ENCODE results near the gene TCF25.
"Not testable (repeated sequence)": the region's sequence is repeated elsewhere in the genome, so short reads cannot be mapped to it uniquely, and the experiment has no call there.

Gene TCF25

GRCh38 chr16:89873109-89873971 lies at the start of gene TCF25:
Gene TCF25 (plus strand): TSS chr16:89873592. CDS start chr16:89873668, 76 bp downstream.
- peak; percentile 82 for DNase-seq (ENCODE audit: low spot score)

GRCh38 chr16:89823824-89824148 lies 49.6 kb upstream of the TCF25 start:
- DNase-seq (ENCODE audit: low spot score), result not testable (repeated sequence)

GRCh38 chr16:89826531-89827382 lies 46.6 kb upstream of the TCF25 start:
- DNase-seq (ENCODE audit: low spot score), result no peak

GRCh38 chr16:89827383-89828198 lies 45.8 kb upstream of the TCF25 start:
- DNase-seq (ENCODE audit: low spot score), result no peak

- peak; percentile 69 for DNase-seq (ENCODE audit: low spot score)
Observed at GRCh38 chr16:89828199-89828869, 45.1 kb upstream of the TCF25 start, which contains the start of gene SPIRE2. Gene SPIRE2 (plus strand): TSS chr16:89828475. CDS start chr16:89828551, 76 bp downstream.

- DNase-seq (ENCODE audit: low spot score), result no peak
Observed at GRCh38 chr16:89828870-89829629, 44.3 kb upstream of the TCF25 start.

GRCh38 chr16:89829630-89830437 lies 43.6 kb upstream of the TCF25 start:
- DNase-seq (ENCODE audit: low spot score), result no peak

GRCh38 chr16:89831810-89832328 lies 41.5 kb upstream of the TCF25 start:
- DNase-seq (ENCODE audit: low spot score), result no peak

- DNase-seq (ENCODE audit: low spot score), result not testable (repeated sequence)
Observed at GRCh38 chr16:89833664-89834363, 39.6 kb upstream of the TCF25 start.

GRCh38 chr16:89834813-89835363 lies 38.5 kb upstream of the TCF25 start:
- not testable (repeated sequence) for DNase-seq (ENCODE audit: low spot score)

GRCh38 chr16:89836484-89836883 lies 36.9 kb upstream of the TCF25 start:
- not testable (repeated sequence) for DNase-seq (ENCODE audit: low spot score)

- DNase-seq (ENCODE audit: low spot score), result no peak
Observed at GRCh38 chr16:89837014-89837546, 36.3 kb upstream of the TCF25 start.

- peak; percentile 41 for DNase-seq (ENCODE audit: low spot score)
Observed at GRCh38 chr16:89841275-89841674, 32.1 kb upstream of the TCF25 start.

GRCh38 chr16:89842471-89843408 lies 30.7 kb upstream of the TCF25 start:
- no peak for DNase-seq (ENCODE audit: low spot score)

GRCh38 chr16:89843409-89844350 lies 29.7 kb upstream of the TCF25 start:
- DNase-seq (ENCODE audit: low spot score), result no peak

GRCh38 chr16:89844739-89845339 lies 28.6 kb upstream of the TCF25 start:
- no peak for DNase-seq (ENCODE audit: low spot score)

All from CD4-positive, alpha-beta T cell treated with Interleukin-2 at 100 ng/mL for 4 hours (primary cell).